ENCODE results near the gene PAQR7. TPM values are rescaled to one million over a fixed set of nuclear protein-coding genes. Genes with fewer than 3 reads are reported as not detected.

PAQR7 gene
- total and polyA plus RNA-seq, 11 donors, result 1.1 to 5.7 (median 2.0) TPM

- H3K27ac ChIP-seq, result peak overlapping the region in 6 of 12 donors; percentile 4 to 58 (median 32)
- H3K4me3 ChIP-seq, result no peak overlapping the region
- H3K4me1 ChIP-seq, result peaks cover 0 to 6% (median 0%) of the 10 kb centered on the region in 12 donors
- intact Hi-C loops (cut with DNase I), result no loop called here
- DNase-seq, result peak in 1 of 5 donors; percentile 52
- H3K27me3 ChIP-seq, result no peaks in the 10 kb centered on the region
- WGBS, 4 donors, result 68 to 85% (median 80%) methylated on average over 3 of the region's 3 CpGs
- no peaks in the 10 kb centered on the region for H3K36me3 ChIP-seq
- no peak for TF ChIP-seq POLR2A (IDR thresholded peaks at IDR 0.05)
- no peak for TF ChIP-seq CTCF (IDR thresholded peaks at IDR 0.05)
- ATAC-seq, result peak; percentile 44 to 90 (median 74)
- no peaks in the 10 kb centered on the region for H3K9me3 ChIP-seq
Observed at GRCh38 chr1:25914074-25914995, 38.8 kb upstream of the PAQR7 start.

GRCh38 chr1:25913206-25913605, 37.7 kb upstream of the PAQR7 start:
- TF ChIP-seq POLR2A (IDR thresholded peaks at IDR 0.05) (no peak), CTCF (IDR thresholded peaks at IDR 0.05) (no peak)
- DNase-seq (no peak), ATAC-seq (no peak)
- intact Hi-C loops (cut with DNase I), result no loop called here
- Histone ChIP-seq H3K36me3 (no peaks in the 10 kb centered on the region), H3K4me1 (peaks cover 0 to 6% (median 0%) of the 10 kb centered on the region in 12 donors), H3K4me3 (no peak overlapping the region), H3K9me3 (no peaks in the 10 kb centered on the region), H3K27me3 (no peaks in the 10 kb centered on the region), H3K27ac (no peak overlapping the region)

GRCh38 chr1:25912076-25912831, 36.7 kb upstream of the PAQR7 start:
- Histone ChIP-seq H3K36me3 (no peaks in the 10 kb centered on the region), H3K9me3 (no peaks in the 10 kb centered on the region), H3K27ac (no peak overlapping the region), H3K4me3 (no peak overlapping the region), H3K27me3 (no peaks in the 10 kb centered on the region), H3K4me1 (peaks cover 0 to 7% (median under 1%) of the 10 kb centered on the region in 12 donors)
- ATAC-seq (peak in 2 of 4 donors; percentile 64 to 76), DNase-seq (no peak)
- intact Hi-C loops (cut with DNase I), result no loop called here
- TF ChIP-seq POLR2A (IDR thresholded peaks at IDR 0.05) (no peak), CTCF (IDR thresholded peaks at IDR 0.05) (no peak)
- WGBS, 4 donors, result 67 to 76% (median 72%) methylated on average over 5 of the region's 5 CpGs

- intact Hi-C loops (cut with DNase I), result no loop called here
- Histone ChIP-seq H3K4me3 (no peak overlapping the region), H3K27me3 (no peaks in the 10 kb centered on the region), H3K36me3 (no peaks in the 10 kb centered on the region), H3K4me1 (peaks cover 0 to 16% (median 8%) of the 10 kb centered on the region in 12 donors), H3K9me3 (no peaks in the 10 kb centered on the region), H3K27ac (no peak overlapping the region)
- no peak for TF ChIP-seq CTCF (IDR thresholded peaks at IDR 0.05)
- TF ChIP-seq POLR2A (IDR thresholded peaks at IDR 0.05), result no peak
- DNase-seq (no peak), ATAC-seq (no peak)
Observed at GRCh38 chr1:25911162-25911561, 35.7 kb upstream of the PAQR7 start.

Measured in heart left ventricle (tissue), 16 donors.